GM12873 (cell line): Measurements from ENCODE around the gene CT55.

ENCODE experiments used
- TF ChIP-seq, protein P1 (sequence below): IDR thresholded peaks from 2 replicates; pipeline ENCODE4 v1.5.1; 2012; ENCODE audit warnings: low read depth, mild to moderate bottlenecking, moderate library complexity, low read length, control low read depth; ENCODE audit not compliant: insufficient read depth; ENCODE audit errors: missing control alignments

Gene CT55, protein sequence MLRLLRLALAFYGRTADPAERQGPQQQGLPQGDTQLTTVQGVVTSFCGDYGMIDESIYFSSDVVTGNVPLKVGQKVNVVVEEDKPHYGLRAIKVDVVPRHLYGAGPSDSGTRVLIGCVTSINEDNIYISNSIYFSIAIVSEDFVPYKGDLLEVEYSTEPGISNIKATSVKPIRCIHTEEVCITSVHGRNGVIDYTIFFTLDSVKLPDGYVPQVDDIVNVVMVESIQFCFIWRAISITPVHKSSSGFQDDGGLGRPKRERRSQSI

DNA sequence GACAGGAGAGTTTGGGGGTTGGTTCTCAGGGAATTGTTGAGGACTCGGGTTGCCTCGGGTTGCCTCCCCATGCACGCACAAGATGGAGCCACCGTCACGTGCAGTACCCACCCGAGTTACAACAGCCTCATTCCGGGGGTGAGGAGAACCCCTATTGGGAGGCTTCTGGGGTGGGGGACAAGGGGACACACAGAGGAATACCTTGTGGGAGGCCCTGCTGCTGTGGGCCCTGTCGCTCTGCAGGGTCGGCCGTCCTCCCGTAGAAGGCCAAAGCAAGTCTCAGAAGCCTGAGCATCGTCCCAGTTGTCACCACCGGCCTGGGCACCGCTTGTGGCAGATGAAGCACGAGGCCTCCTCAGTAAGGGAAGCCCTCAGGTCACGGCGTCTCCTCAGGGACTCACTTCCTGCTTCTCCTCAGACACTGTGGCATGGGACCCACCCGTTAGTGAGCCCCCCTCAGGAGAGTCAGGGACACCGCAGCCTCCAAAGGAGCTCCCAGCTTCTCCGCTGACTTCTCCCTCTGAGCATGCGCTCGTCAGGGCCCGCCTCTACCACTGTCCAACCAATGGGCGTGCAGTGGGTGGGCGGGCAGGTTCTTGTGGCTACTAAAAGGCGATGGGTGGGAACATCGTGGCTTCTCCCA lies at the start of gene CT55:
TSS of gene CT55 (minus strand) at position 522 of the 643 bp plus-strand sequence. CDS start at position 295, 227 bp downstream.
- TF ChIP-seq, protein P1, sequence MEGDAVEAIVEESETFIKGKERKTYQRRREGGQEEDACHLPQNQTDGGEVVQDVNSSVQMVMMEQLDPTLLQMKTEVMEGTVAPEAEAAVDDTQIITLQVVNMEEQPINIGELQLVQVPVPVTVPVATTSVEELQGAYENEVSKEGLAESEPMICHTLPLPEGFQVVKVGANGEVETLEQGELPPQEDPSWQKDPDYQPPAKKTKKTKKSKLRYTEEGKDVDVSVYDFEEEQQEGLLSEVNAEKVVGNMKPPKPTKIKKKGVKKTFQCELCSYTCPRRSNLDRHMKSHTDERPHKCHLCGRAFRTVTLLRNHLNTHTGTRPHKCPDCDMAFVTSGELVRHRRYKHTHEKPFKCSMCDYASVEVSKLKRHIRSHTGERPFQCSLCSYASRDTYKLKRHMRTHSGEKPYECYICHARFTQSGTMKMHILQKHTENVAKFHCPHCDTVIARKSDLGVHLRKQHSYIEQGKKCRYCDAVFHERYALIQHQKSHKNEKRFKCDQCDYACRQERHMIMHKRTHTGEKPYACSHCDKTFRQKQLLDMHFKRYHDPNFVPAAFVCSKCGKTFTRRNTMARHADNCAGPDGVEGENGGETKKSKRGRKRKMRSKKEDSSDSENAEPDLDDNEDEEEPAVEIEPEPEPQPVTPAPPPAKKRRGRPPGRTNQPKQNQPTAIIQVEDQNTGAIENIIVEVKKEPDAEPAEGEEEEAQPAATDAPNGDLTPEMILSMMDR: no peak

DNA sequence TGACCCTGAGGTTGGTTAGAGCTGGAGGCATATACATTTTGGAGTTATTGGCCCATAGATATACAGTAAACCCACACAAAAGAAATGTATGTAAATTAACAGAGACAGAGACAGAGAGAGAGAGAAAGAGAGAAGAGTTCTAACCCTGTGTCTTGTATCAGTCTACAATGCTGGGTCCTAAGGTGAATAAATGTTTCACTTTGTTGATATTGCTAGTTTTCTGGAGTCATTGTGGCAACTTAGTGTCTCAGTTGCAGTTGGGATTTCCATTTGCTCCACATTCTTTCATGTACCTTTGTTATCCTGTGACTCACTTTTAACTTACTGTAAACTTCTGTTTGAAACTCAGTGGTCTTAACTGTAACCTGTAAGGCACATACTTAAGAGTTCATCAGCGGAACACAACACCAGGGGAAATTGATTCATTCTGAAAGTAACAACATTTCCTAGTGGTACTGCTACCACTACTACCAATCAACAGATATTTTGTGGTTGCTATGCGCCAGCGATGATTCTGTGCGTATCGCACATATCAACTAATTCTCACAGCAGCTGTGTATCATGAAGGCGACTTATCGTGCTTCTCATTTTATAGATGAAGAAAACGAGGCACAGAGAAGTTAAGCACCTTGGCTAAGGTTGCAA lies 42.1 kb upstream of the CT55 start:
- TF ChIP-seq, protein P1: no peak

DNA sequence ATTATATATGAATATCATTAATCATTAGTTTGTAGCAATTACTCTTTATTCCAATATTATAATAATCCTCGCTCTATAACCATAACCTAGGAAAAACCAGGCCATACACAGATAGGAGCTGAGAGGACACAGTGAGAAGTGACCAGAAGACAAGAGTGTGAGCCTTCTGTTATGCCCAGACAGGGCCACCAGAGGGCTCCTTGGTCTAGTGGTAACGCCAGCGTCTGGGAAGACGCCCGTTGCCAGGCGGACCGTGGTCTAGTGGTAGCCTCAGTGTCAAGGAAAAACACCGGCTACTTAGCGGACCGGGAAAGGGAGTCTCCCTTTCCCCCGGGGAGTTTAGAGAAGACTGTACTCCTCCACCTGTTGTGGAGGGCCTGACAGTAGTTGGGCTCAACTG lies 35.2 kb upstream of the CT55 start:
- TF ChIP-seq, protein P1: peak; percentile 49

DNA sequence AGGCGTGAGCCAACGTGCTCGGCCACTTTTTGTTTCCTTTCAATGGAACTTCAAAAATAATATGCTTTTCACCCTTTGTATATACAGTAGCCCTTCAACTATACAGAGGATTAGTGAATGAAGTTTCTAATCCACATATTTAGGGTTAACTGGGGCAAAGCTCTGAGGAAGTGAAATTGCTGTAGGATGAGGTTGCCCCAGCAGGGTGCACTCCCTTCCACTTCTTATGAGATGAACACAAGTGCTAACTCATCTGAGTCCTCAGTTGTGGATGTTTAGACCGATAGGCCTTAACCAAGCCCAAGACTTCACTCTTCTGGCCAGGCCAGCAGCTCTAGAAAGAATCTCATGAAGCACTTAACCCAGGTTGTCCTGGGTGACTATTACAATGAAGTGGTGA lies 29.1 kb upstream of the CT55 start:
- TF ChIP-seq, protein P1: no peak

DNA sequence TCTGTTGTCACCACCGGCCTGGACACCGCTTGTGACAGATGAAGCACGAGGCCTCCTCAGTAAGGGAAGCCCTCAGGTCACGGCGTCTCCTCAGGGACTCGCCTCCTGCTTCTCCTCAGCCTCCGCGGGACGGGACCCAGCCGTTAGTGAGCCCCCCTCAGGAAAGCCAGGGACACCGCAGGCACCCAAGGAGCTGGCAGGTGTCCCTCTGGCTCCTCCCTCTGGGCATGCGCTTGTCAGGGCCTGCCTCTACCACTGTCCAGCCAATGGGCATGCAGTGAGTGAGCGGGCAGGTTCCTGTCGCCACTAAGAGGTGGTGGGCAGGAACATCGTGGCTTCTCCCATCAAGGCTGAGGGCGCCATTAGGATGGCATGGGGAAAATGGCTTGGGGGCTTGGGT lies 23.5 kb upstream of the CT55 start:
- TF ChIP-seq, protein P1: no peak

DNA sequence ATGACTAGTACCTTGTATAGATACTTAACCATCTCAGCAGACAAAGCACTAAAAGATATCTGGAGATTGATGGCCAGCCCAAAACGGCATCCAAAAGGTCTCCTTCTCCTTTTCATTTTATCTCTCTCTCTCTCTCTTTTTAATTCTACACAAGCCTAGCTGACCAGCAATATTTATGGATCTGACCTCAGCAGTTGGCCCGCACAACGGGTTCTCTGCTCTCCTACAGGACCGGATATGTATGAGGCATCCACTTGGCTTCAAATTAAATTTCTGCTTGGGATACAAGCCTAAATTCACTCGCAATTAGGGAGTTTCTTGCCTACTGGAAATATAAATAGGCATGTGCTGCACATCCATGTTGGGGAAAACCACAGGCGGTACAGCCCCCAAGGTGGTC lies 22.5 kb upstream of the CT55 start:
- TF ChIP-seq, protein P1: no peak

DNA sequence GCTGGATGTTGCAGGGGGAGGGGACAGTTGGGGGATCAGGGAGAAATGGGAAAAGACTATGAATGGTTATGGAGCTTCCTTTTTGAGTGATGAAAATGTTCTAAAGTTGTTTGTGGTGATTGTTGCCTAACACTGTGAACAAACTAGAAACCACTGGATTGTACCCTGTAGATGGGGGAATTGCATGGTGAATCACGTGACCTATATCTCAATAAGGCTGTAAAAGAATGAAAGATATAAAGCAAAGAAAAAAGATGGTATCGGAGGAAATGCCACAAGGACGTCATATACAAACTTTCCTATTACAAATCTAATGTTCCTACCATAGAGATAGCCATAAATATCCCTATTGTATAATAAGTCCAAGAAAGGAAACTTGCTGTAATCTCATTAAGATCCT lies 20.6 kb upstream of the CT55 start:
- TF ChIP-seq, protein P1: no peak
